Karpas-422 (cell line): ENCODE measurements around the gene PTPN14. TPM values are rescaled to one million over a fixed set of nuclear protein-coding genes. Genes with fewer than 3 reads are reported as not detected.
A peak's percentile ranks its signal among the peaks of the same experiment; 100 is the strongest.

Source experiments
- DNase-seq: peaks from one replicate; pipeline ENCODE4 v3.0.0-alpha.2; 2015
- H2AFZ ChIP-seq: fragments of 200-600 bp; sonication (generic); 2 replicates; pipeline ENCODE4 v1.6.1; 2014; ENCODE audit warnings: antibody characterized with exemption, low read length, mixed read lengths
- H3K27ac ChIP-seq: fragments of 200-600 bp; sonication (generic); 2 replicates; pipeline ENCODE4 v1.5.1; 2014; ENCODE audit warnings: mild to moderate bottlenecking, low read length, moderate library complexity
- H3K27me3 ChIP-seq: fragments of 200-600 bp; sonication (generic); 2 replicates; pipeline ENCODE4 v1.6.1; 2014; ENCODE audit warnings: low read length, mixed read lengths
- H3K36me3 ChIP-seq: fragments of 200-600 bp; sonication (generic); 2 replicates; pipeline ENCODE4 v1.6.1; 2014; ENCODE audit warnings: low read length, mixed read lengths; ENCODE audit not compliant: insufficient read depth
- H3K4me1 ChIP-seq: fragments of 200-600 bp; sonication (generic); 2 replicates; pipeline ENCODE4 v1.6.1; 2014; ENCODE audit warnings: mild to moderate bottlenecking, low read length, mixed read lengths
- H3K4me2 ChIP-seq: fragments of 200-600 bp; sonication (generic); 2 replicates; pipeline ENCODE4 v1.6.1; 2014; ENCODE audit warnings: low read length, low read depth, mild to moderate bottlenecking; ENCODE audit not compliant: poor library complexity, severe bottlenecking
- H3K4me3 ChIP-seq: fragments of 200-600 bp; sonication (generic); 2 replicates; pipeline ENCODE4 v1.5.1; 2014; ENCODE audit warnings: mild to moderate bottlenecking, antibody characterized with exemption, low read length, mixed read lengths
- H3K79me2 ChIP-seq: fragments of 200-600 bp; sonication (generic); 2 replicates; pipeline ENCODE4 v1.6.1; 2014; ENCODE audit warnings: mild to moderate bottlenecking, low read length, mixed read lengths
- H3K9ac ChIP-seq: fragments of 200-600 bp; sonication (generic); 2 replicates; pipeline ENCODE4 v1.6.0; 2014; ENCODE audit warnings: low read length
- H3K9me2 ChIP-seq: fragments of 200-600 bp; sonication (generic), shearing (Covaris generic); replicated peaks from 2 replicates; pipeline ENCODE4 v1.6.0; 2014; ENCODE audit warnings: mild to moderate bottlenecking, low read length, moderate library complexity; ENCODE audit not compliant: insufficient read depth
- H3K9me3 ChIP-seq: fragments of 300-700, 200-600 bp; sonication (generic); 2 replicates; pipeline ENCODE4 v1.6.1; 2014; ENCODE audit warnings: low read length, mixed read lengths
- H4K20me1 ChIP-seq: fragments of 200-600 bp; sonication (generic); 2 replicates; pipeline ENCODE4 v1.6.1; 2014; ENCODE audit warnings: mild to moderate bottlenecking, antibody characterized with exemption, low read length, low read depth; ENCODE audit not compliant: insufficient read depth
- total RNA-seq: library from RNA; depleted of rRNA; stranded (reverse); fragments of >200 nt; shearing (Covaris generic); gene quantifications from 2 replicates; pipeline ENCODE4 v1.2.3, GENCODE V29; 2014; ENCODE audit warnings: low replicate concordance

The PTPN14 gene
- total RNA-seq, 1 experiment from 2014 or later: 0.56 TPM

DNA sequence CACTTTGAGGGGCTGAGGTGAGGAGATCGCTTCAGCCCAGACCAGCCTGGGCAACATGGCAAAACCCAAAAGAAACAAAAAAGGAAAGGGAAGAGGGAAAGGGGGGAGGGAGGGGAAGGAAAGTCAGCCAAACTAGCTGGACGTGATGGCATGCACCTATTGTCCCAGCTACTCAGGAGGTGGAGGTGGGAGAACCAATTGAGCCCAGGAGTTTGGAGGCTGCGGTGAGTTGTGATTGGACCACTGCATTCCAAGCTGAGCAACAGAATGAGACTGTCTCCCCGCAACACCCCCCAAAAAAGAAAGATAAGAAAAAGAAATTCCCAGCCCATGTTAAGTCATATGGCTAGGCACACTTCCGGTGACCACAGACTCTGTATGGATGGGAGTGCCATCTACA, 128.4 kb downstream of the PTPN14 start:
- 0 out of 2 replicates have a peak overlapping the region, but pooled peaks have one; percentile 50 for H2AFZ ChIP-seq
- no peak overlapping the region for H3K9ac ChIP-seq
- no peaks in the 10 kb centered on the region for H3K79me2 ChIP-seq

DNA sequence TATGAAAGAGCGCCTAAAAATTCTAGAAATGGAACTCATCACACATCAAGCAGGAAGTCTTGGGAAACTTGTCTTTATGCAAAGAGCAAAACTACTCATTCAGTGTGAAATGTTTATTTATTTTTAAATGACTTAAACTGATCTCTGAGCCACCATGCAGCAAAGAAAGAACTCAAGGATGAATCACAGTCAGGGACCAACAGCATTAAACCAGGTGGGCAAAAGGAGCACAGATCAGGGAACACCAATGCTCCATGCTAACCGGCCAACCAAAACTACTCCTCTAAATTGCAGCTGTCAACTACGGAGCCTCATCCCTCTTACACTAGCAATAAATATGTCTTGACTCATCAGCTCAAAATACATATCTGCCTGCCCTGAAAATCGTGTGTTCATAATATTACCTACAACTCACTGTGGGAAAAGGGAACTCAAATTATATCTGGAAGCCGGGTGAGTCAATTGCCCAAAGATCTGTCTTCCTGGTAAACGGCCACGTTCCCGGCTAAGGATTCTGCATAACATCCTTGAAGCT, 129.2 kb downstream of the PTPN14 start:
- H3K27me3 ChIP-seq: no peaks in the 10 kb centered on the region
- H3K9ac ChIP-seq: no peak overlapping the region
- no peaks in the 10 kb centered on the region for H4K20me1 ChIP-seq
- no peak for DNase-seq
- H3K79me2 ChIP-seq: no peaks in the 10 kb centered on the region
- no peaks in the 10 kb centered on the region for H3K36me3 ChIP-seq
- H2AFZ ChIP-seq: 0 out of 2 replicates have a peak overlapping the region, but pooled peaks have one; percentile 50
- peaks cover 24% of the 10 kb centered on the region for H3K4me1 ChIP-seq
- no peak overlapping the region for H3K4me2 ChIP-seq
- no peaks in the 10 kb centered on the region for H3K9me2 ChIP-seq
- H3K27ac ChIP-seq: no peak overlapping the region
- no peaks in the 10 kb centered on the region for H3K9me3 ChIP-seq
- H3K4me3 ChIP-seq: no peak overlapping the region

More for the DNA sequence above, 128.4 kb downstream of the PTPN14 start:
- H4K20me1 ChIP-seq: no peaks in the 10 kb centered on the region
- no peak overlapping the region for H3K27ac ChIP-seq
- H3K4me1 ChIP-seq: peaks cover 30% of the 10 kb centered on the region
- H3K4me2 ChIP-seq: no peak overlapping the region
- no peaks in the 10 kb centered on the region for H3K27me3 ChIP-seq
- no peaks in the 10 kb centered on the region for H3K36me3 ChIP-seq
- H3K9me2 ChIP-seq: no peaks in the 10 kb centered on the region
- DNase-seq: no peak
- no peak overlapping the region for H3K4me3 ChIP-seq
- no peaks in the 10 kb centered on the region for H3K9me3 ChIP-seq

DNA sequence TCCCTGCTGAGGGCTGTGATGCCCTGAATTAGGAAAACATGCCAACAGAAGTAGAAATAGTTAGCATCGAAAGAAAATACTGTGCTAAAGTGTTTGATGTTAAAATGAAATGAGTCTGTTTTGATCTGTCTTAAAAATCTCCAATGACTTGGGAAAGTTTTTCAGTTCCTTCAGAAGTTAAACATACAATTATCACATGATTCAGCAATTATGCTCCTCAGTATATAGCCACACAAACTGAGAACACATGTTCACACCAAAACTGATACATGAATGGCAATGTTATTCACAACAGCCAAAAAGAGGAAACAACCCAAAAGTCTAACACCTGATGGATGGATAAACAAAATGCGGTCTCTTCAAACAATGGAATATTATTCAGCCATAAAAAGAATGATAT, 130.6 kb downstream of the PTPN14 start:
- Histone ChIP-seq H2AFZ (no peak overlapping the region), H3K4me2 (no peak overlapping the region), H3K27me3 (no peaks in the 10 kb centered on the region), H3K9me3 (no peaks in the 10 kb centered on the region), H3K36me3 (no peaks in the 10 kb centered on the region), H3K27ac (no peak overlapping the region), H3K9ac (no peak overlapping the region), H3K4me3 (no peak overlapping the region), H3K4me1 (peaks cover 19% of the 10 kb centered on the region), H4K20me1 (no peaks in the 10 kb centered on the region), H3K79me2 (no peaks in the 10 kb centered on the region), H3K9me2 (no peaks in the 10 kb centered on the region)
- DNase-seq: no peak

DNA sequence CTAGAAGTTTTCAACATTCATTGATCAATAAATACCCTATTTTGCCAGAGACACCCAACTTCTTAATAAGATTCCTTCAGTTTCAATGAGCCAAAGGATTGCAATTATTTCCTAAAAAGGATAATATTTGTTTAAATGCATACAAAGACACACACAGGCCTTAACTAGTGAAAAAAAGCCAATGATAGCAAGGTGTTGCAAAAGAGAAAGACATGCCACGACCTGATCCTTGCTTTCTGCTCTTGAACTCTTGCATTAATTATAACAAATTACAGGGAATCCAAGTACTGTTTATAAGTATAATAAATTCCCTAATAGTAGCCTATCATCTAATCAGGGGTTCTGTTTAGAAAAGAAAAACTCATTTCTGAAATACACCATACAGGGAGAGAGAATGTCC, 131.1 kb downstream of the PTPN14 start:
- H3K27ac ChIP-seq: no peak overlapping the region
- peaks cover 16% of the 10 kb centered on the region for H3K4me1 ChIP-seq
- no peak overlapping the region for H3K4me2 ChIP-seq
- no peak overlapping the region for H2AFZ ChIP-seq
- H3K27me3 ChIP-seq: no peaks in the 10 kb centered on the region
- no peak overlapping the region for H3K4me3 ChIP-seq
- H3K9me3 ChIP-seq: no peaks in the 10 kb centered on the region
- no peaks in the 10 kb centered on the region for H3K79me2 ChIP-seq
- no peak for DNase-seq
- H3K36me3 ChIP-seq: no peaks in the 10 kb centered on the region
- no peak overlapping the region for H3K9ac ChIP-seq
- no peaks in the 10 kb centered on the region for H4K20me1 ChIP-seq
- H3K9me2 ChIP-seq: no peaks in the 10 kb centered on the region

DNA sequence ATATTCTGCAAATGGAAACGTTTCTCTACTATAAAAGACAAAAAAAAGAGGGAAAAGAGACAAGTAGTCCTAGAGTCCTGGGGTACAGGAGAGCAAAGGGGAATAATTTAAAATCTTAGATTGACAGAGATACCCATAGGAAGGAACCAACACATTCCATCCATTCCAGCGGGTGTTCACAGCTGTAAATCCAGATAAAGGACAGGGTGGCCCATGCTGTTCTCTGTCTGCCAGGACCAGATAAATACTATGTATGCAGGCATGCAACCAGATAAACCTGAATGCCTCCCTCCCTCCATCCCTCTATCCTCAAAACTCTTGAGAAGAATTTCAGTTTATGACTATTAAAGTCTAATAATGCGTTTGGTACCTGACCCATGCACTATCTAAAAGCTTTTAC, 131.8 kb downstream of the PTPN14 start:
- no peaks in the 10 kb centered on the region for H3K36me3 ChIP-seq
- no peak overlapping the region for H3K9ac ChIP-seq
- no peak for DNase-seq
- no peaks in the 10 kb centered on the region for H4K20me1 ChIP-seq
- peaks cover 23% of the 10 kb centered on the region for H3K4me1 ChIP-seq
- no peaks in the 10 kb centered on the region for H3K9me3 ChIP-seq
- H3K9me2 ChIP-seq: no peaks in the 10 kb centered on the region
- H3K4me3 ChIP-seq: no peak overlapping the region
- no peak overlapping the region for H2AFZ ChIP-seq
- no peaks in the 10 kb centered on the region for H3K27me3 ChIP-seq
- no peaks in the 10 kb centered on the region for H3K79me2 ChIP-seq
- no peak overlapping the region for H3K4me2 ChIP-seq
- H3K27ac ChIP-seq: no peak overlapping the region

DNA sequence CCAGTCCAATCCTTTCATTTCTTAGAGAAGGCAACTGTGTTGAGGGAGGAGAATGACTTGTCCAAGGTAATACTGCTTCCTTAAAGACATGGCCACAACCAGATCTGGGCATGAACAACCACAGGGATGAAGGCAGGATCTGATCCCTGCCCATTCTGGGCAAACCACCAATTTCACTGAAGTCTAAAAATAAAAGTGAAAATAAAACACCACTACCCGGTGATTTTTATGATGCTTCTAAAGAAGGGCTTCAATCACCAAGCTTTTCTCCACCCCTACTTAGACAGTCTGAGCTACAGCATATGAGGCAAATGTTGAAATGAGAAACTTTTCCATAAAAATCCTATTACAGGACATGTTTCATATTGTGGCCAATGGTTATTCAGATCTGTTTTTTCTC, 133.0 kb downstream of the PTPN14 start:
- Histone ChIP-seq H3K27ac (no peak overlapping the region), H3K4me1 (peaks cover 30% of the 10 kb centered on the region), H3K9me2 (no peaks in the 10 kb centered on the region), H3K4me3 (no peak overlapping the region), H4K20me1 (no peaks in the 10 kb centered on the region), H3K36me3 (no peaks in the 10 kb centered on the region), H3K9ac (no peak overlapping the region), H3K27me3 (no peaks in the 10 kb centered on the region), H3K9me3 (no peaks in the 10 kb centered on the region), H3K79me2 (no peaks in the 10 kb centered on the region), H3K4me2 (no peak overlapping the region), H2AFZ (peak overlapping the region; percentile 48; the same call in 1 of the 2 replicates)
- no peak for DNase-seq

DNA sequence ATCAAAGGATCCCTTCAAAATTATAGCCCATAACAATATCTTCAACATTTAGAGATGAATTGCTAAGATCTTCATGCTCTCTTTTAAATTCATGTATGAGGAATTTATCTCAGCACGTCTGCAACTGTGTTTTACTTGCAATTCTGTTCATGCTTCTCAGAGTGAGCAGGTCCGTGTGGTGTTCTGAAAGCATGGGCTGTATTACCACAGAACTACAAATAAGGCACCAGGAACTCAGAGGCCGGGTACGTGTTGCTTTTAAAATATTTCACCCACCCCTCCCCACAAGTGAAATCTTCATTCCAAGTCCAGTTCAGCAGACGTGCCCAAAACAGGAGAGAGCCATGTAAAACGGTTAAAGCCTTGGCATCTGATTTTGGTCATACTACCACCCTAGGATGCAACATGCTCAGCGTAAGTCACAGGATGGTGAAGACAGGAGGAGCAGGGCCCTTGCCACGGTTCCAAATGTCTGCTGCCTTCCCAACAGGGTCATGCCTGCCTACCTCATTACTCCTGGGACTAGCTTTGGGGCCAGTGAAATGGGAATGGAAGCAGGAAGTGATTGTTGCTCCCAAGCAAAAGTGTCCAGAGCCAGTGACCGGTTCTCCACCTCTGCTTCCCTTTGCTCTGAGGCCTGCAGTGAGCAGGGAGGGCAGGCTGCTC, 133.7 kb downstream of the PTPN14 start:
- Histone ChIP-seq H4K20me1 (no peaks in the 10 kb centered on the region), H3K27ac (no peak overlapping the region), H3K9me2 (no peaks in the 10 kb centered on the region), H3K9me3 (no peaks in the 10 kb centered on the region), H3K36me3 (no peaks in the 10 kb centered on the region), H3K4me1 (peaks cover 24% of the 10 kb centered on the region), H3K9ac (no peak overlapping the region), H2AFZ (peak overlapping the region; percentile 48; the same call in 1 of the 2 replicates), H3K4me3 (no peak overlapping the region), H3K27me3 (no peaks in the 10 kb centered on the region), H3K4me2 (no peak overlapping the region), H3K79me2 (no peaks in the 10 kb centered on the region)
- no peak for DNase-seq

DNA sequence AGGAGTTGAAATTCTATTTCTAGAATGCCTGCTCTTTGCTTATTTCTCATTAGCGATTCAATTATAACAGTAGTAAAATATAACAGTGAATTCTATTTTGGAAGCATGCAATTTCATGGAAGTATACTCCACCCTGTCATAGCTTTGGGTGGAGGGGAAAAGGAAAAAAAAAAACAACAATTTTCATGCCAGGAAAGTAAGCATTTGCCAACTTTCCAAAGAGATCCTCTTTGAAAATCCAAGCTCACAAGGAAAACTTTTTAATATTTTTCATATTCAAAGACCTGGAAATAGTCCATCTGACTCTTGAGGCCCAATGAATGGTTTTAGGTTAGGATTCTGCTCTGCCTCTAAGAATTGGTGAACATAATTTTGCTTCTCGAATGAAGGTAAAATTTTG, 134.5 kb downstream of the PTPN14 start:
- H3K79me2 ChIP-seq: no peaks in the 10 kb centered on the region
- no peaks in the 10 kb centered on the region for H3K9me3 ChIP-seq
- H2AFZ ChIP-seq: no peak overlapping the region
- no peaks in the 10 kb centered on the region for H3K27me3 ChIP-seq
- H3K9ac ChIP-seq: no peak overlapping the region
- H3K4me1 ChIP-seq: peaks cover 21% of the 10 kb centered on the region
- no peaks in the 10 kb centered on the region for H4K20me1 ChIP-seq
- no peak for DNase-seq
- H3K4me3 ChIP-seq: no peak overlapping the region
- no peaks in the 10 kb centered on the region for H3K9me2 ChIP-seq
- no peaks in the 10 kb centered on the region for H3K36me3 ChIP-seq
- H3K4me2 ChIP-seq: no peak overlapping the region
- no peak overlapping the region for H3K27ac ChIP-seq
